ENCODE results near the gene OPN1MW3. TPM values are rescaled to one million over a fixed set of nuclear protein-coding genes. Genes with fewer than 3 reads are reported as not detected.
"Not testable (repeated sequence)": the region's sequence is repeated elsewhere in the genome, so short reads cannot be mapped to it uniquely, and the experiment has no call there.

OPN1MW3 gene
- total RNA-seq, 1 experiment from 2014 or later: not detected

DNA sequence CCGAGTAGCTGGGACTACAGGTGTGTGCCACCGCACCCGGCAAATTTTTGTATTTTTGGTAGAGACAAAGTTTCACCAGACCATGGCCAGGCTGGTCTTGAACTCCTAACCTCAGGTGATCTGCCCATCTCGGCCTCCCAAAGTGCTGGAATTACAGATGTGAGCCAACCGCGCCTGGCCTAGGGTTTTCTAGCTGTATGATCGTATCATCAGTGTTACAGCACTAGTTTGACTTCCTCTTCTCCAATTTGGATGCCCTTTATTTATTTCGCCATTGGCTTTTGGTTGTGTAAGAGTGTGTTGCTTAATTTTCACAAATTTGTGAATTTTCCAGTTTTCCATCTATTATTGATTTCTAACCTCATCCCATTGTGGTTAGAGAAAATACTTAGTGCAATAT, 43.4 kb downstream of the OPN1MW3 start:
- DNase-seq: no peak
- BruUV-seq (replicated peaks): no TSS peak
- POLR2A ChIA-PET (ENCODE audit: unreplicated experiment): no interaction called here

DNA sequence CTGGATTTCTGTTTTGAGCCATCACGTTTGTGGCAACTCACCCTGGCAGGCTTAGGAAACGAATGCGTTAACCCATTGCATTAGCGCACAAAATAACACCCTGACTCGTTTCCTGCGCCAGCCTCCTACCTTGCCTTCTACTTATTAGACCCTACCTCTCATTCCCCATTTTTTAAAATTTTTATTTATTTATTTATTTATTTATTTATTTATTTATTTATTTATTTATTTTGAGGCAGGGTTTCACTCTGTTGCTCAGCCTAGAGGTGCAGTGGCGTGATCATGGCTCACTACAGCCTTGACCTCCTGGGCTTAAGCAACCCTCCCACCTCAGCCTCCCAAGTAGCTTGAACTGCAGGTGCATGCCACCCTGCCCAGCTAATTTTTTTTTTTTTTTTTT, 45.6 kb downstream of the OPN1MW3 start:
- H3K9me3 ChIP-seq (ENCODE audit: insufficient read depth, low read depth); H3K36me3 ChIP-seq (ENCODE audit: low read depth); H2AFZ ChIP-seq; POLR2A ChIA-PET (ENCODE audit: unreplicated experiment); H4K20me1 ChIP-seq (ENCODE audit: insufficient read depth); CTCF ChIA-PET; H3K4me1 ChIP-seq (replicated peaks; ENCODE audit: insufficient read depth); BruUV-seq (replicated peaks); DNase-seq; H3K27ac ChIP-seq; H3K4me2 ChIP-seq; intact Hi-C loops (cut with micrococcal nuclease; ENCODE audit: unreplicated experiment); H3K27me3 ChIP-seq (ENCODE audit: insufficient read depth, low read depth); H3K4me3 ChIP-seq; H3F3A ChIP-seq (ENCODE audit: insufficient read depth, low read depth); H3K9me2 ChIP-seq (ENCODE audit: insufficient read depth); H3K79me2 ChIP-seq (ENCODE audit: low read depth): not testable (repeated sequence)

More for the DNA sequence above, 43.4 kb downstream of the OPN1MW3 start:
- no peak for TF ChIP-seq EZH2 (IDR thresholded peaks at IDR 0.05; ENCODE audit: low read depth)
- TF ChIP-seq, protein P1, sequence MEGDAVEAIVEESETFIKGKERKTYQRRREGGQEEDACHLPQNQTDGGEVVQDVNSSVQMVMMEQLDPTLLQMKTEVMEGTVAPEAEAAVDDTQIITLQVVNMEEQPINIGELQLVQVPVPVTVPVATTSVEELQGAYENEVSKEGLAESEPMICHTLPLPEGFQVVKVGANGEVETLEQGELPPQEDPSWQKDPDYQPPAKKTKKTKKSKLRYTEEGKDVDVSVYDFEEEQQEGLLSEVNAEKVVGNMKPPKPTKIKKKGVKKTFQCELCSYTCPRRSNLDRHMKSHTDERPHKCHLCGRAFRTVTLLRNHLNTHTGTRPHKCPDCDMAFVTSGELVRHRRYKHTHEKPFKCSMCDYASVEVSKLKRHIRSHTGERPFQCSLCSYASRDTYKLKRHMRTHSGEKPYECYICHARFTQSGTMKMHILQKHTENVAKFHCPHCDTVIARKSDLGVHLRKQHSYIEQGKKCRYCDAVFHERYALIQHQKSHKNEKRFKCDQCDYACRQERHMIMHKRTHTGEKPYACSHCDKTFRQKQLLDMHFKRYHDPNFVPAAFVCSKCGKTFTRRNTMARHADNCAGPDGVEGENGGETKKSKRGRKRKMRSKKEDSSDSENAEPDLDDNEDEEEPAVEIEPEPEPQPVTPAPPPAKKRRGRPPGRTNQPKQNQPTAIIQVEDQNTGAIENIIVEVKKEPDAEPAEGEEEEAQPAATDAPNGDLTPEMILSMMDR (conservative IDR thresholded peaks at IDR 0.05): no peak
- no peaks in the 10 kb centered on the region for H3K79me2 ChIP-seq (ENCODE audit: low read depth)
- no peak overlapping the region for H2AFZ ChIP-seq
- CTCF ChIA-PET: no interaction called here
- no peaks in the 10 kb centered on the region for H3K27me3 ChIP-seq (ENCODE audit: insufficient read depth, low read depth)
- no peaks in the 10 kb centered on the region for H3K9me3 ChIP-seq (ENCODE audit: insufficient read depth, low read depth)
- H3K4me2 ChIP-seq: no peak overlapping the region
- 0 out of 2 replicates have a peak, but pooled peaks cover 4% of the 10 kb centered on the region for H3K4me1 ChIP-seq (replicated peaks; ENCODE audit: insufficient read depth)
- H3F3A ChIP-seq (ENCODE audit: insufficient read depth, low read depth): no peaks in the 10 kb centered on the region
- H3K9me2 ChIP-seq (ENCODE audit: insufficient read depth): no peaks in the 10 kb centered on the region
- no peak overlapping the region for H3K4me3 ChIP-seq
- no peaks in the 10 kb centered on the region for H3K36me3 ChIP-seq (ENCODE audit: low read depth)
- no peak overlapping the region for H3K27ac ChIP-seq
- intact Hi-C loops (cut with micrococcal nuclease; ENCODE audit: unreplicated experiment): no loop called here
- no peaks in the 10 kb centered on the region for H4K20me1 ChIP-seq (ENCODE audit: insufficient read depth)

DNA sequence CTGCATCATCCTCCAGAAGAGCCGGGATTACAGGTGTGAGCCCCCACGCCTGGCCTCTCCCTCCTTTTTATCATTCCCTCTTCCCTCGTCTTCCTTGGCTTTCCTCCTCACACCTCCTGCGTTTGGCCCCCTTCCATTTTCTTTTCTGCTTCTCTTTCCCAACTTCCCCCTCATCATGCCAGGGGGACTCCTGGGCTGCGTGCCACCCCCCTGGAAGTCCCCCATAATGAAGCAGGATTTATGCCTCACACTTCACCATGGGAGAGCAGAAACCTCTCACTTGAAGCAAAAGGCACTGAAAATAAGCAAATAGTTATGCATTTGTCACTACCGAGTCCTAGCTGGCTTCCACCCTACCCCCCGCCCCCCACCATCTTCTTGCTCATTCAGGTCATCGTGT, 46.1 kb downstream of the OPN1MW3 start:
- Histone ChIP-seq H3K9me3 (ENCODE audit: insufficient read depth, low read depth) (no peaks in the 10 kb centered on the region), H3K27me3 (ENCODE audit: insufficient read depth, low read depth) (no peaks in the 10 kb centered on the region), H3K79me2 (ENCODE audit: low read depth) (no peaks in the 10 kb centered on the region), H3K4me3 (no peak overlapping the region), H3K36me3 (ENCODE audit: low read depth) (no peaks in the 10 kb centered on the region), H3K9me2 (ENCODE audit: insufficient read depth) (no peaks in the 10 kb centered on the region), H4K20me1 (ENCODE audit: insufficient read depth) (no peaks in the 10 kb centered on the region), H2AFZ (no peak overlapping the region), H3K27ac (no peak overlapping the region), H3K4me1 (replicated peaks; ENCODE audit: insufficient read depth) (no peaks in the 10 kb centered on the region), H3K4me2 (no peak overlapping the region), H3F3A (ENCODE audit: insufficient read depth, low read depth) (no peaks in the 10 kb centered on the region)
- DNase-seq: no peak
- no TSS peak for BruUV-seq (replicated peaks)
- POLR2A ChIA-PET (ENCODE audit: unreplicated experiment): no interaction called here
- intact Hi-C loops (cut with micrococcal nuclease; ENCODE audit: unreplicated experiment): no loop called here
- CTCF ChIA-PET: no interaction called here
- no peak for TF ChIP-seq EZH2 (IDR thresholded peaks at IDR 0.05; ENCODE audit: low read depth)
- TF ChIP-seq, protein P1 (conservative IDR thresholded peaks at IDR 0.05): no peak

DNA sequence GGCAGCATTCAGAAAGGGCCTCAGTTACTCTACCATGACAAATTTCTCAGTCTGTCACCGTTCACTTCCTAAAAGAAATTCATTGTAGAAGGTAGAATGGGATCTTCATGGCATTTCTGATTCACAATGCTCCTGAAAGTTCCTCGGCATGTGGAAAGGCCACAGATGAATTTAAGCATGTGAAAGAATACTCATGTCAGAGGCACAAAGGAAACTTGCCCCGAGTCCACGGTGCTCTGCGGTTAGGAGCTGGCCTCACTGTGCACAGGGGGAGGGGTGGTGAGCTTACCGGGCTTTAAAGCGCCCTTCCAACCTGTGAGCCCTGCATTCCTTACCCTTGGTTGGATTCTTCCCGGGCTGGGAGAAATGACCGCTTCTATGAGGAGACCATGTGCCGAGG, 47.5 kb downstream of the OPN1MW3 start:
- intact Hi-C loops (cut with micrococcal nuclease; ENCODE audit: unreplicated experiment): no loop called here
- Histone ChIP-seq H3K4me2 (no peak overlapping the region), H3K9me3 (ENCODE audit: insufficient read depth, low read depth) (no peaks in the 10 kb centered on the region), H3K36me3 (ENCODE audit: low read depth) (no peaks in the 10 kb centered on the region), H3K27ac (no peak overlapping the region), H3K79me2 (ENCODE audit: low read depth) (no peaks in the 10 kb centered on the region), H3K4me3 (no peak overlapping the region), H3K4me1 (replicated peaks; ENCODE audit: insufficient read depth) (no peaks in the 10 kb centered on the region), H3F3A (ENCODE audit: insufficient read depth, low read depth) (no peaks in the 10 kb centered on the region), H4K20me1 (ENCODE audit: insufficient read depth) (no peaks in the 10 kb centered on the region), H2AFZ (no peak overlapping the region), H3K27me3 (ENCODE audit: insufficient read depth, low read depth) (no peaks in the 10 kb centered on the region), H3K9me2 (ENCODE audit: insufficient read depth) (no peaks in the 10 kb centered on the region)
- no peak for DNase-seq
- no TSS peak for BruUV-seq (replicated peaks)
- CTCF ChIA-PET: no interaction called here
- POLR2A ChIA-PET (ENCODE audit: unreplicated experiment): no interaction called here
- no peak for TF ChIP-seq EZH2 (IDR thresholded peaks at IDR 0.05; ENCODE audit: low read depth)
- TF ChIP-seq, protein P1 (conservative IDR thresholded peaks at IDR 0.05): no peak
